ENCODE results near the gene WIF1.

GRCh38 chr12:65045269-65045668 is 75.8 kb downstream of the WIF1 start:
- TF ChIP-seq POLR2A (IDR thresholded peaks at IDR 0.05) (no peak), CTCF (IDR thresholded peaks at IDR 0.05) (no peak)
